GM18870 (cell line): ENCODE data around the gene B3GALT4.
"Not testable (repeated sequence)": the region's sequence is repeated elsewhere in the genome, so short reads cannot be mapped to it uniquely, and the experiment has no call there.

ENCODE experiments used
- ATAC-seq: cut with Tn5 transposase; IDR thresholded peaks from one replicate; pipeline ENCODE4 v1.9.1; 2021; ENCODE audit warnings: moderate library complexity; ENCODE audit not compliant: unreplicated experiment

B3GALT4 gene

DNA sequence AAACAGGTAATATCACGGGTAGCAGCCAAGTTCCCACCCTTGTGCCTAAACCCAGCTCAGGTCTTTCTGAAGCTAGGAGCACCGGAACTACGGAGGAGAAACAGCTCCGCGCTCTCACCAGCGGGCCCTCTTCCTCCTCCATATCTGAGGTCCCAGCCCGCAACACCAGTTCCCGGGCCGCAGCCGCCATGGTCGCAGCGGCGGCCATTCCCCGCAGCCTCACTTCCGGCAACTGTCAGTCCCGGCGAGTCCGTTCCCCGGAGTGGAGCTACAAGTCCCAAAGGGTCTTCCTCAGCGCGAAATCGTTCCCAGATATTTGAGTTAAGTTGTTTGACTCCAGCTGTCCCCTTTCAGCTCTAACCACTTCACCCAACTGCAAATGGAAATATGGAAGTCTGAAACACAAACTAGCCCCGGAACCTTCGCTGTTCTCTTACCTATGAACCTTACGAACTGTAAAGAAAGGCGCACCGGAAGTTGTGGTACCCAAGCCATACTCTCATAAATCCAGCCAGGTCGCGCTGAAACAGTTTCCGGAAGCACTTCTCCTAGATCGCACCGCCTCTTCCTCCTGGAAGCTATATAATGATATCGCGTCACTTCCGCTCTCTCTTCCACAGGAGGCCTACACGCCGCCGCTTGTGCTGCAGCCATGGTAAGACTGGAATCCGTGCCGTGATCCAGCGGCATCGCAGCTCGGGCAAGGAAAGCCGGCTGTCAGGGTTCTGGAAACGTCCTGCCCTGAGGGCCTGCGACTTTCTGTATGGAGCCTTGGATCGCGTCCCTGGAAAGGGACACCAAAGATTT lies 5.3 kb upstream of the B3GALT4 start, which contains the start of the genes RPS18 and VPS52:
TSS of gene RPS18 (plus strand) at position 608 of the 807 bp plus-strand sequence. CDS start at position 653, 45 bp downstream.
TSS of gene VPS52 (minus strand) at position 409 of the 807 bp plus-strand sequence. CDS start at position 208, 201 bp downstream.
- ATAC-seq, result peak; percentile 78

DNA sequence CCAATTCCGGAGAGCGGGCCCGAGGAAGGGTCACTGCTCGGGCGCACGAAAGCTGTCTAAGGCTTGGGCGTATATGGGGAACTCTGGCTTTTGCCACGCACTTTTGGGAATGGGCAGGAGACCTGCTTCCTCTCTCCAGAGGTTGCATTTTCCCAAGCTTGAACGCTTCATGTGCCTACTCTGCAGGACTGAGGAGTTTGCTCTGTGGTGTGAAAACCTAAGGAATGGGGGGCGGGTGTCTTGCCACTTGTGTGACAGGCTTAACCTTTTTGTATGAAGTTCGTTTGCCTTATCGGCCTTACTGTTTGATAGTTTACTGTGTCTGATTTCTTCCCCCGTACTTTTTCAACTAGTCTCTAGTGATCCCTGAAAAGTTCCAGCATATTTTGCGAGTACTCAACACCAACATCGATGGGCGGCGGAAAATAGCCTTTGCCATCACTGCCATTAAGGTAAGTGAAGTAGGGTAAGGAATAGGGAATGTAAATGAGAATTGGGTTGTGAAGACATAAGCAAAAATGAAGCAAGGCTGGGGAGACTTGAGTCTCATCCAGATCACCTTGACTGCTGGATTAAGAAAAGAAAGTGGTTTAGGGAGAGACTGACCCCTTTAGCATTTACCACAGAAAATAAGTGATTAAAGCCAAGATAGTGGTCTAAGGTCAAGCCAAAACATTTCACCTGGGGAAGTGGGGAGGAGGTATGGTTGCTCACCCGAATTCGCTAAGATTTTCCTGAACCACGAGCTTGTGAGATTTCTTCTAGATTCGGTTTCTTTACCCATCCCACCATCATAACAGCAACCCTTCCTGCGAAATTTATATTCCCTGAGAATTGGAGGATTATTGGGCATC lies 4.4 kb upstream of the B3GALT4 start:
- ATAC-seq, result no peak

DNA sequence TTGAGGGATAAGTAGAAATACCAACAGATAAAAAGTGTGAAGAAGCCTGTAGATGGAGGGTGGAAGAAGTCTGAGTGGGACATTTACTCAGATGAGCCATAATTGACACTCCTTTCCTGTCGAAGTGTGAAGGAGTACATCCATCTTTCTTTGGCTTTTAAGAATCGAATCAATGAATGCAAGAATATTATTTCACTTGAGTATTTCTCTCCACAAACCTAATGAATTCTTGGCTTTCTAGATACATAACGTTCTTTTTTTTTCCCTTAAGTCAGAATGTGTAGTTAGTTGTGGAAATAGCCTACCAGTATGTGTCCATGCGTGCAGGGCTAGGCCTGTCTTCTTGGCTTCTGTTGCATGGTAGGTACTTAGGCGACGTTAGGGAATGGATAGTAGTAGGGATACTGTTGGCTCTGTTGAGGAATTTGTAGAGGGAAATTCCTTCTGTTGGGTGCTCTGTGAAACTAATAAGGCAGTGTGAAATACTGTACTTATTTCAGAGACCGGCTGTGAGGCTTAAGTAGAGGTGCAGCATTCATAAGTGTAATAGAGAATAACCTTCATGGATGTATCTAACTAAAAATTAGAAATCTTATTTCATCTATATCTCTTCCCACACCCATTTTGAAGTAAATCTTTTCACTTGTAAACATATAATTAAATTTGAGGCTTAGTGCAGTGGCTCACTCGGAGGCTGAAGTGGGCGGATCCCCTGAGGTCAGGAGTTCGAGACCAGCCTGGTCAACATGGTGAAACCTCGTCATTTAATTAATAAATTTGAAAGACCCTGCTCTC lies 3.6 kb upstream of the B3GALT4 start:
- no peak for ATAC-seq

DNA sequence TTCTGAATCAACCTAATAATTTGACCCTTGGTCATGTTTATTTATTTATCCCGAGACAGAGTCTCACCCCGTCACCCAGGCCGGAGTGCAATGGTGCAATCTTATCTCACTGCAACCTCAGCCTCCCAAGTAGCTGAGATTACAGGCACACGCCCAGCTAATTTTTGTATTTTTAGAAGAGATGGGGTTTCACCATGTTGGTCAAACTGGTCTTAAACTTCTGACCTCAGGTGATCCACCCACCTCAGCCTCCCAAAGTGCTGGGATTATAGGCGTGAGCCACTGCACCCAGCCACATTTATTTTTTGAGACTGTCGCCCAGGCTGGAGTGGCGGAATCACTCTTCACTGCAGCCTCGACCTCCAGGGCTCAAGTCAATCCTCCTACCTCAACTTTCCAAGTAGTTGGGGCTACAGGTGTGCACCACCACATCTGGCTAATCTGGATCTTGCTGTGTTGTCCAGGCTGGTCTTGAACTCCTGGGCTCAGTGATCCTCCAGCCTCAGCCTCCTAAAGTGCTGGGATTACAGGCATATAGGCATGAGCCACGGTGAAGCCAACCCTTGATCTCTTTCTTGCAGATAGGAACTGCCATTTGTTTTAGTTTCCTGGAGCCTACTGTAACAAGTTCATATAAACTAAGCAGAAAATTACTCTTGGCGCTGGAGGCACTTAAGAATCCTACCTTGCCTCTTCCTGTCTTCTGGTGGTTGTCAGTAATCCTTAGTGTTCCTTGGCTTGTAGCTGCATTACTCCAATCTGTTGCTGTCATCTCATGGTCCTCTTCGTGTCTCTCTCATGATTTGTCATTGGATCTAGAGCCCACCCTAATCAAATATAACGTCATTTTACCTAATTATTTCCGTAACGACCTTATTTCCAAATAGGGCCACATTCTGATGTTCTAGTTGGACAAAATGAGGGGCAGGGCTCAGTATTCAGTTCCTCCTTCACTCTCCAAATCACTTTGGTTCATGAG lies 2.7 kb upstream of the B3GALT4 start:
- ATAC-seq, result no peak

DNA sequence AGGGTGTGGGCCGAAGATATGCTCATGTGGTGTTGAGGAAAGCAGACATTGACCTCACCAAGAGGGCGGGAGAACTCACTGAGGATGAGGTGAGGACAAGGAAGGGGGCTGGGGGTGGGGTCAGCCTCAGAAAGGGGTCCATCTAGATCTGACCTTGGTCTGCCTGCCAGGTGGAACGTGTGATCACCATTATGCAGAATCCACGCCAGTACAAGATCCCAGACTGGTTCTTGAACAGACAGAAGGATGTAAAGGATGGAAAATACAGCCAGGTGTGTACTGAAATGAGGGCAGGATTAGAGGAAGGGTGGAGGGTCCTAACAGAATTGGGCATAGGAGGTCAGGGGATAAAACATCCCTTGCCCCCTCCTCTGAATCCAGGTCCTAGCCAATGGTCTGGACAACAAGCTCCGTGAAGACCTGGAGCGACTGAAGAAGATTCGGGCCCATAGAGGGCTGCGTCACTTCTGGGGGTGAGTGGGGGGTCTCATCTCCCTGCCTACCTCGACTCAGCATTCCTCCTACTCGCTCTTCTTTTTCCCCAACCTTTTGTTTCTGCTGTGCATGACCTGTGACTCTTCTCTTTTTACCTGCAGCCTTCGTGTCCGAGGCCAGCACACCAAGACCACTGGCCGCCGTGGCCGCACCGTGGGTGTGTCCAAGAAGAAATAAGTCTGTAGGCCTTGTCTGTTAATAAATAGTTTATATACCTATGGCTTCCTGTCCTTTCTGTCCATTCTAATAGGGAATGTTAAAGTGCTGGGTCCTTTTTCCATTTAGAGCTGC lies 935 bp upstream of the B3GALT4 start:
- not testable (repeated sequence) for ATAC-seq

DNA sequence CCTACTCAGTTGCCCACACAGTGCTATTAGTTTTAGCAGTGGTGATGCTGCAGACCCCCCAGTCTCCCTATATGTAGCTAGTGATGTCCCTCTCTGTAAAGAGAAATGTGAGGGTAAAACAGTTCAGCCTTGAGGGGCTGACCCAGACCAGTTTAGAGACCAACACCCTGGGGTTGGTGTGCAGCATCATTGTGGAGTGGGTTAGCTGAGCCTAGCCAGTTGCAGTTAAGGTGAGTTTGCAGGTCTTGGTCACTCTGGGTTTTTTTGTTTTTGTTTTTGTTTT lies 401 bp upstream of the B3GALT4 start:
- ATAC-seq, result no peak

DNA sequence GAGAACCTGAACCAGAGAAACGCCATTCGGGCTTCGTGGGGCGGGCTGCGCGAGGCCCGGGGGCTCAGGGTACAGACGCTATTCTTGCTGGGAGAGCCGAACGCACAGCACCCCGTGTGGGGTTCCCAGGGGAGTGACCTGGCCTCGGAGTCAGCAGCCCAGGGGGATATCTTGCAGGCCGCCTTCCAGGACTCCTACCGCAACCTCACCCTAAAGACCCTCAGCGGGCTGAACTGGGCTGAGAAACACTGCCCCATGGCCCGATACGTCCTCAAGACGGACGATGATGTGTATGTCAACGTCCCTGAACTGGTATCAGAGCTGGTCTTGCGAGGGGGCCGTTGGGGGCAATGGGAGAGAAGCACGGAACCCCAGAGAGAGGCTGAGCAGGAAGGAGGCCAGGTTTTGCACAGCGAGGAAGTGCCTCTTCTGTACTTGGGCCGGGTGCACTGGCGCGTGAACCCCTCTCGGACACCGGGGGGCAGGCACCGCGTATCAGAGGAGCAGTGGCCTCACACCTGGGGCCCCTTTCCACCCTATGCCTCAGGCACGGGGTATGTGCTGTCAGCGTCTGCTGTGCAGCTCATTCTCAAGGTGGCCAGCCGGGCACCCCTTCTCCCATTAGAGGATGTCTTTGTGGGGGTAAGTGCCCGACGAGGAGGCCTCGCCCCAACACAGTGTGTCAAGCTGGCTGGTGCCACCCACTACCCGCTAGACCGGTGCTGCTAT lies 904 bp downstream of the B3GALT4 start:
- ATAC-seq, result peak; percentile 8

DNA sequence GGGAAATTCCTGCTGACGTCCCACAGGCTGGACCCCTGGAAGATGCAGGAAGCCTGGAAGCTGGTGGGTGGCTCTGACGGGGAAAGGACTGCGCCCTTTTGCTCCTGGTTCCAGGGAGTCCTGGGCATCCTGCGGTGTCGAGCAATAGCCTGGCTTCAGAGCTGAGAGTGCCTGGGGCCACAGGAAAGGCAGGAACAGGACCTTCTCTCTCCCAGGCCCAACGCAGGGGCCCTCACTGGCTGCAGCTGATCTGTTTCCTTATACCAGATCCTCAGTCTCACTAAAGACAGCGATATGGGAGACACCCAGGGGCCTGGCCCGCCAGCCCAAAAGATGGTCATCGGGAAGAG lies 1.4 kb downstream of the B3GALT4 start:
- ATAC-seq, result no peak

DNA sequence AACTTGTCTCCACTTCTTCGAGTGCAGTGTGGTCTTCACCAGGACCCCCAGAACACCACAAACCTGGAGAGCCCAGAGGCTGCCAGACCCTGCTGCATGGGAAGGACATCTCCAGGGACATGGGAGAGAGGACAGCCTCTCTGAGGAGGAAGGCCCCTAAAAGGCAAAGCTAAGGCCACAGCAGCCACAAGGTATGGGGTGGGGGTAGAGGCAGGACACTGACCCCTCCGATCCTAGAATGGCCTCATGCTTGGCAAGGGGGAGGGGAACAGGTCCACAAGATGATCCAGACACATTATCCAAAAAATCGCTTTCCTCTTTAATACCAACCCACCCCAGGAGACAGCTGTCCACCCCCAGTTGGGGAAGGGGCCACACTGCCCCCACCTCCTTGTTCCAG lies 1.9 kb downstream of the B3GALT4 start:
- ATAC-seq, result no peak

DNA sequence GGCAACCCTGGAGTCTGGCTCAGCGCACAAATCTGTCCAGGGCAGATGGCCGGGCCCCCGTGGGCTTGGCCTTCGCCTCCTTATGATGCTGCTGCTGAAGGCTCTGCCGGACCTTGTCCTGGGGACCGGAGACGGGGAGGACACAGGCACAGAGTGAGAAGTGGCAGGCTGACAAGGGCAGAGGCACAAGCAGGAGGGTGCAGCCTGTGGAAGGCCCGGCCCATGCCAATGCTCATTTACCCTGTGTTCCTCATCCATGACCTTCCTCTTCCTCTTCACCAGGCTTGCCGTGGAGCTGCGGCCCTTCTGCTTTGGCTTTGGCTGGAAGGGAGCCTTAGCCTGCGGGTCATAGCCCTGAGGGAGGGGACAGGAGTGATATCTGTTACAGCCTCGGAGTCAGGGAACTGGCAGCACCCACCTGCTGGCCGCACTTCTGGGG lies 2.4 kb downstream of the B3GALT4 start:
- no peak for ATAC-seq

DNA sequence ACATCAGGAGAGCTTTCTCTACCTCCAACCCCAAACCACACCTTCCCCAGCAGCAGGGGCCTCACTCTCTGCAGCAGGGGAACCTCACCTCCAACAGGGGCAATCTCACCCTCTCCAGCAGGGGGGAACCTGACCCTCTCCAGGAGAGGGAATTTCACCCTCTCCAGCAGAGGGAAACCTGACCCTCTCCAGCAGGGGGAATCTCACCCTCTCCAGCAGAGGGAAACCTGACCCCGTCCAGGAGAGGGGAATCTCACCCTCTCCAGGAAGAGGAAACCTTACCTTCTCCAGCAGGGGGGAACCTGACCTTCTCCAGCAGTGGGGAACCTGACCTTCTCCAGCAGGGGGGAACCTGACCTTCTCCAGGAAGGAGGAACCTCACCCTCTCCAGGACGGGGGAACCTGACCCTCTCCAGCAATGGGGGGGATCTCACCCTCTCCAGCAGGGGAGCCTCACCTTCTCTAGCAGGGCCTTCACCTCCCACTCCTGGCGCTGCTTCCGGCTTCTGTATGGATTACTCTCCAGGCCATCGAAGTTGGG lies 3.1 kb downstream of the B3GALT4 start:
- ATAC-seq, result no peak

DNA sequence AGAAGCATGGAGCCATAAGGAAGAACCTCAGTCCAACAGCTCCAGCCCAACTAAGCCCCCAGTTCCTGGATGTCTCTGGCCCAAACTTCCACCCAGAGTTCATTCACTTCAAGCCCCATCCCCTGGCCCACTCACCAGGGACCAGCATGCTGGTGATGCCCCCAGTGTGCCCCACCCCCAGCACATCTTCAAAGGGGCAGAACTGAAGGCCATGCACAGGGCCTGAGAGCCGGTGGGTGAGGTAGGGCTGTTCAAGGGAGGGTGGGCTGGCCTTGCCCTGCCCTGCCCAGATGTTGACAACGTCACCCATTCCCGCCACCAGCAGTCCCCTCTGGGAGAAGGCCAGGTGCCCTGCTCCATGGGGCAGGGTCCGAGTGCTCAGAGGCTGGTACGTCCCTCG lies 3.6 kb downstream of the B3GALT4 start:
- no peak for ATAC-seq

DNA sequence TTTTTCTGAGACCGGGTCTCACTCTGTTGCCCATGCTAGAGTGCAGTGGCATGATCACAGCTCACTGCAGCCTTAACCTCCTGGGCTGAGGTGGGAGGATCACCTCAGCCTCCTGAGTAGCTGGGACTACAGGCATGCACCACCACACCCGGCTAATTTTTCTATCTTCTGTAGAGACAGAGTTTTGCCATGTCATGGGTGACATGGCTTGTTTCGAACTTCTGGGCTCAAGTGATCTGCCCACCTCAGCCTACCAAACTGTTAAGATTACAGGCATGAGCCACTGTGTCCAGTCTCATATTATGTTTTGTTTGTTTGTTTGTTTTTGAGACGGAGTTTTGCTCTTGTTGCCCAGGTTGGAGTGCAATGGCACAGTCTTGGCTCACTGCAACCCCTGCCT lies 8.3 kb downstream of the B3GALT4 start:
- ATAC-seq, result not testable (repeated sequence)

DNA sequence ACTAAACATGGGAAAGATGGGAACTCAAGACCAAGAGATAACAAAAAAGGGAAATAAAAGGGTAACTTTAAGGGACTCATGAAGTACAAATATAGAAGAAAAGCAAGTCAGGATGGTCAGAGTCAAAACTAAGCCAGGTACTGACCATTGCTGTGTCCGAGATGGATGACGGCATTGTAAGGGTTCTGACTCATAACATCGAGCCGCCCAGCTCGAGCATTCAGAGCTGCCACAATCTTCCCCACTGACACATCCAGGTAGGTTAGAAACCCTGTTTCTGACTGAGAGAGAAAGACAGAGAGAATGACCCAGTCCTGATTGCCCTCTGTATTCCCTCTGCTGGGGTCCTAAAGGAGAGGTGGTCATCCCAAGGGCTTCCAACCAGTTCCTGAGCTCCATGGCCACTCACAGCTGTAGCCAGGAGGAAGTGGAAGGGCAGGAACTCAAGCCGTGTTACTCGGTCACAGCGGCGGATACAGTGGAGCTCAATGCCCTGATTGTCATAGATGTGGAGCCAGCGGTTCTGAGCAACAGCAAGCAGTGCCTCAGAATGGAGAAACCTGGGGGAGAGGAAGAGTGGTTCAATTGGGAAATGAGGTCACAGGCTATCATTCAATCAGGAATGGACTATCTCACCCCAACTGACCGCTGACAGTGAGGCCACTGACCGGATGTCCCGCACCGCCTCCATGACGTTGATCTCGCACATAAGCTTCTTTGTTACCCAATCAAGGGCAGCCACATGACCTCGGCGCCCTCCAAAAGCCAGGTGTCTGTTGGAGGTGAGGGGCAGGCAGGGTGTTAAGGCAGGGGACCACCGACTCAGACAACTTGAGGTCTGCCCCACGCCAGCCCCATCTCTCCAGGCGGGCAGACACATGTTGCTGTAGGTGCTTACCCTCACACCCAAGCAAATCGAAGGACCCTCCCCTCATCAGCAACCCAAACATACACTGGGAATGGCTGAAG lies 10.3 kb downstream of the B3GALT4 start:
- ATAC-seq, result no peak

DNA sequence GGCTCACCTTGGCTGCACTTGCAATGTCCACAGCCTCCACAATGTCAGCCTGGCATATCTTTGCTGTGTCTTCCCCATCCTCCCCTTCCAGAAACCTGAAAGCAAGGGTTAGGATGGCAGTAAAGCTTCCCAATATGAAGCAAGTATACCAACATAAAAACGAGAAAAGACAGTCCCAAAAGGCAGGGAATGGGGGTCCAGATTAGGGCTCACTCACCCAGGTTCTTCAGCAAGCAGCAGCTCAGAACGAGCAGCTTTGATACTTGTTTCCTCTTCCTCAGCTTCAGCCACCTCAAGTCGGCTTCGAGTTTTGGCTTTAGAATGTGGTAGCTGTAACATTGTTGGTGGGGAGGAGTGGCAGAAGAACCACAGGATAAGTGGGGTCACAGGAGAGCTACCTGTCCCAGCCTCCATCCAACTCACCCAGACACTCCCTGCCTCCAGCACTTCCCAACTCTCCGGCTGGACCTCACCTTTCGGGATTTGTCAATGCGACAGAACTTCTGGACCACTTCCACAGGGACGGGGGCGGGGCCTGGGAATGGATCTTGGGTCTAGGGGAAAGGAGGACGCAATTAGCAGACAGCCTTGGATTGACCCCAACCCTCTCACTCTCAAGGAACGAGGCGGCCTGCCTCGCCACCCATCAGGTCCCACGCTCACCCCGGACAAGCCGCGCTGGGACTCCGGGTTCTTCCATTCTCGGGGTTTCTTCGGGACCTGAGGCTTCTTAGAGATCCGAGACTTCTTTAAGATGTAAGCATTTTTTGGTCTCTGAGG lies 11.4 kb downstream of the B3GALT4 start:
- no peak for ATAC-seq
